Keratinocyte (primary cell): ENCODE measurements around the gene CRTC2.

Experiments used
- EZH2 ChIP-seq: IDR thresholded peaks from one replicate; pipeline ENCODE4 v1.6.1; 2012; ENCODE audit warnings: inconsistent platforms, mild to moderate bottlenecking, low read length, moderate library complexity
- TF ChIP-seq, protein P1 (sequence below), 3 experiments: IDR thresholded peaks in 1 of 3; conservative IDR thresholded peaks in 1 of 3; optimal IDR thresholded peaks in 1 of 3; 2 replicates in 2 of 3; 3 replicates in 1 of 3; pipeline versions ENCODE3 to v1.5.1; 2011; ENCODE audit warnings: low read length in 3 of 3, mild to moderate bottlenecking in 3 of 3, moderate library complexity in 2 of 3, control low read depth in 1 of 3, inconsistent platforms in 1 of 3; ENCODE audit not compliant: insufficient read depth in 2 of 3; ENCODE audit errors: extremely low read depth in 1 of 3

DNA sequence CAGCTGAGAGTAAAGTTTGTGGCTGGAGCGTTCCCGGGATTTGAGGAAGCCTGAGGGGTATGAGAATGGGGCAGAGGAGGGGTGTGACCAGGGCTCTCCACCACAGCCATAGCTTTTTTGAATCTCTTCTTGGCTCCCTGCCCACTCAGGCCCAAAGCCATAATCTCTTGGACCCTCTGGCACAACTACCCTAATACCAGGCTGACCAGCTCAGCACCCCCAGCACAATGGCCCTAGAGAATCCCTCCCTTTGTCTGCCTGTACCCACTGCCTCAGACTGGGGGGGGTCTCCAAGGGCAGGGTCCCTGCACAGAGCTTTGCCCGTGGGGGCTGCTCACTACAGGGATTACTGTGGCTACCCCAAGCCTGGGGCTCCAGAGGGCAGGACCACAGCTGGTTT lies 19.4 kb downstream of the CRTC2 start:
- TF ChIP-seq, protein P1, sequence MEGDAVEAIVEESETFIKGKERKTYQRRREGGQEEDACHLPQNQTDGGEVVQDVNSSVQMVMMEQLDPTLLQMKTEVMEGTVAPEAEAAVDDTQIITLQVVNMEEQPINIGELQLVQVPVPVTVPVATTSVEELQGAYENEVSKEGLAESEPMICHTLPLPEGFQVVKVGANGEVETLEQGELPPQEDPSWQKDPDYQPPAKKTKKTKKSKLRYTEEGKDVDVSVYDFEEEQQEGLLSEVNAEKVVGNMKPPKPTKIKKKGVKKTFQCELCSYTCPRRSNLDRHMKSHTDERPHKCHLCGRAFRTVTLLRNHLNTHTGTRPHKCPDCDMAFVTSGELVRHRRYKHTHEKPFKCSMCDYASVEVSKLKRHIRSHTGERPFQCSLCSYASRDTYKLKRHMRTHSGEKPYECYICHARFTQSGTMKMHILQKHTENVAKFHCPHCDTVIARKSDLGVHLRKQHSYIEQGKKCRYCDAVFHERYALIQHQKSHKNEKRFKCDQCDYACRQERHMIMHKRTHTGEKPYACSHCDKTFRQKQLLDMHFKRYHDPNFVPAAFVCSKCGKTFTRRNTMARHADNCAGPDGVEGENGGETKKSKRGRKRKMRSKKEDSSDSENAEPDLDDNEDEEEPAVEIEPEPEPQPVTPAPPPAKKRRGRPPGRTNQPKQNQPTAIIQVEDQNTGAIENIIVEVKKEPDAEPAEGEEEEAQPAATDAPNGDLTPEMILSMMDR (optimal IDR thresholded peaks at IDR 0.05 in 1 of 3, IDR thresholded peaks at IDR 0.05 in 1 of 3, conservative IDR thresholded peaks at IDR 0.05 in 1 of 3; ENCODE audit: extremely low read depth in 1 of 3, insufficient read depth in 2 of 3, low read length in 3 of 3) = no peak
- no peak for TF ChIP-seq EZH2
